Mesothelial cell of epicardium (in vitro differentiated cells): ENCODE measurements around the gene BCAS1. TPM values are rescaled to one million over a fixed set of nuclear protein-coding genes. Genes with fewer than 3 reads are reported as not detected.

Experiments used
- DNase-seq, 2 experiments: peaks; one replicate each; pipeline ENCODE4 v3.0.0; 2021; ENCODE audit warnings: low spot score in 2 of 2; ENCODE audit not compliant: unreplicated experiment in 2 of 2
- H3K27ac Mint-ChIP-seq: 2 replicates; pipeline ENCODE4 v1.8.0; 2021; ENCODE audit warnings: mixed read lengths
- H3K27me3 Mint-ChIP-seq: 2 replicates; pipeline ENCODE4 v1.8.0; 2021; ENCODE audit warnings: low read depth, mixed read lengths
- H3K36me3 Mint-ChIP-seq: 2 replicates; pipeline ENCODE4 v1.8.0; 2021; ENCODE audit warnings: mixed read lengths
- H3K4me1 Mint-ChIP-seq: 2 replicates; pipeline ENCODE4 v1.8.0; 2021; ENCODE audit warnings: mixed read lengths
- H3K4me3 Mint-ChIP-seq: 2 replicates; pipeline ENCODE4 v1.8.0; 2021; ENCODE audit warnings: mild to moderate bottlenecking, moderate library complexity, mixed read lengths
- H3K9me3 Mint-ChIP-seq: 2 replicates; pipeline ENCODE4 v1.8.0; 2021; ENCODE audit warnings: mixed read lengths
- CTCF ChIP-seq: fragments of 200-600 bp; sonication (generic); IDR thresholded peaks from one replicate; pipeline ENCODE4 v1.5.0; 2021; ENCODE audit warnings: antibody characterized with exemption; ENCODE audit not compliant: unreplicated experiment
- total RNA-seq: library from RNA; stranded (reverse); gene quantifications from 3 replicates; pipeline ENCODE4 v1.2.1, GENCODE V29; 2021

Gene BCAS1
- total RNA-seq, 1 donor from 2014 or later, result 0.20 TPM

GRCh38 chr20:54093423-54094267 lies 23.3 kb upstream of the BCAS1 start:
- H3K36me3 Mint-ChIP-seq, result no peaks in the 10 kb centered on the region
- peaks cover 1% of the 10 kb centered on the region for H3K27me3 Mint-ChIP-seq
- no peak overlapping the region for H3K4me3 Mint-ChIP-seq
- H3K4me1 Mint-ChIP-seq, result peaks cover 6% of the 10 kb centered on the region
- DNase-seq, result no peak
- no peak overlapping the region for H3K27ac Mint-ChIP-seq
- no peaks in the 10 kb centered on the region for H3K9me3 Mint-ChIP-seq
- no peak for TF ChIP-seq CTCF

GRCh38 chr20:54092021-54092420 lies 21.6 kb upstream of the BCAS1 start:
- no peak for DNase-seq
- TF ChIP-seq CTCF, result no peak
- no peak overlapping the region for H3K4me3 Mint-ChIP-seq
- H3K9me3 Mint-ChIP-seq, result no peaks in the 10 kb centered on the region
- H3K36me3 Mint-ChIP-seq, result no peaks in the 10 kb centered on the region
- H3K4me1 Mint-ChIP-seq, result peaks cover 6% of the 10 kb centered on the region
- no peak overlapping the region for H3K27ac Mint-ChIP-seq
- H3K27me3 Mint-ChIP-seq, result peaks cover 1% of the 10 kb centered on the region

GRCh38 chr20:54091120-54091480 lies 20.7 kb upstream of the BCAS1 start:
- Mint-ChIP-seq H3K4me1 (peaks cover 4% of the 10 kb centered on the region), H3K27ac (no peak overlapping the region), H3K9me3 (no peaks in the 10 kb centered on the region), H3K4me3 (no peak overlapping the region), H3K27me3 (peaks cover 1% of the 10 kb centered on the region), H3K36me3 (no peaks in the 10 kb centered on the region)
- DNase-seq, result no peak
- no peak for TF ChIP-seq CTCF

GRCh38 chr20:54090230-54091119 lies 20.1 kb upstream of the BCAS1 start:
- Mint-ChIP-seq H3K36me3 (no peaks in the 10 kb centered on the region), H3K27ac (no peak overlapping the region), H3K4me1 (peaks cover 4% of the 10 kb centered on the region), H3K9me3 (no peaks in the 10 kb centered on the region), H3K27me3 (peaks cover 1% of the 10 kb centered on the region), H3K4me3 (no peak overlapping the region)
- TF ChIP-seq CTCF, result no peak
- no peak for DNase-seq

- Mint-ChIP-seq H3K27ac (no peak overlapping the region), H3K36me3 (no peaks in the 10 kb centered on the region), H3K27me3 (peaks cover 1% of the 10 kb centered on the region), H3K4me3 (no peak overlapping the region), H3K4me1 (peaks cover 4% of the 10 kb centered on the region), H3K9me3 (no peaks in the 10 kb centered on the region)
- DNase-seq, result no peak
- no peak for TF ChIP-seq CTCF
Observed at GRCh38 chr20:54088430-54088829, 18.0 kb upstream of the BCAS1 start.
